GM18520 (cell line): ENCODE results near the gene EFCAB3.
"Not testable (repeated sequence)": the region's sequence is repeated elsewhere in the genome, so short reads cannot be mapped to it uniquely, and the experiment has no call there.

ENCODE experiments used
- ATAC-seq: cut with Tn5 transposase; IDR thresholded peaks from one replicate; pipeline ENCODE4 v1.9.1; 2021; ENCODE audit not compliant: unreplicated experiment

EFCAB3 gene

GRCh38 chr17:62458483-62458882 lies 78.1 kb downstream of the EFCAB3 start:
- not testable (repeated sequence) for ATAC-seq

GRCh38 chr17:62464422-62464821 lies 84.1 kb downstream of the EFCAB3 start:
- not testable (repeated sequence) for ATAC-seq

GRCh38 chr17:62465271-62465670 lies 84.9 kb downstream of the EFCAB3 start:
- not testable (repeated sequence) for ATAC-seq
